Omental fat pad (tissue), 4 donors: ENCODE measurements around the gene CPNE1. TPM values are rescaled to one million over a fixed set of nuclear protein-coding genes. Genes with fewer than 3 reads are reported as not detected.

Experiments
- ATAC-seq: fragments of 150-250 bp; one replicate; pipeline ENCODE4 v1.9.1; 2016; ENCODE audit warnings: mild to moderate bottlenecking, moderate library complexity; ENCODE audit not compliant: low FRiP score
- DNase-seq: peaks from one replicate; pipeline ENCODE4 v3.0.0-alpha.2; 2019; ENCODE audit warnings: low spot score
- CTCF ChIP-seq, 3 donors: fragments of 450-650 bp; IDR thresholded peaks; one replicate each; pipeline ENCODE4 v1.5.1; 2016 to 2017; ENCODE audit warnings: antibody characterized with exemption in 3 of 3, mild to moderate bottlenecking in 3 of 3, moderate library complexity in 2 of 3
- total RNA-seq, 4 donors: library from RNA; depleted of rRNA; stranded (reverse); fragments of >200 nt; gene quantifications; one replicate each; pipeline ENCODE4 v1.1.0, GENCODE V29; 2016

Gene CPNE1
- total RNA-seq, 4 donors from 2014 or later: 50.7 to 113 (median 85.2) TPM

DNA sequence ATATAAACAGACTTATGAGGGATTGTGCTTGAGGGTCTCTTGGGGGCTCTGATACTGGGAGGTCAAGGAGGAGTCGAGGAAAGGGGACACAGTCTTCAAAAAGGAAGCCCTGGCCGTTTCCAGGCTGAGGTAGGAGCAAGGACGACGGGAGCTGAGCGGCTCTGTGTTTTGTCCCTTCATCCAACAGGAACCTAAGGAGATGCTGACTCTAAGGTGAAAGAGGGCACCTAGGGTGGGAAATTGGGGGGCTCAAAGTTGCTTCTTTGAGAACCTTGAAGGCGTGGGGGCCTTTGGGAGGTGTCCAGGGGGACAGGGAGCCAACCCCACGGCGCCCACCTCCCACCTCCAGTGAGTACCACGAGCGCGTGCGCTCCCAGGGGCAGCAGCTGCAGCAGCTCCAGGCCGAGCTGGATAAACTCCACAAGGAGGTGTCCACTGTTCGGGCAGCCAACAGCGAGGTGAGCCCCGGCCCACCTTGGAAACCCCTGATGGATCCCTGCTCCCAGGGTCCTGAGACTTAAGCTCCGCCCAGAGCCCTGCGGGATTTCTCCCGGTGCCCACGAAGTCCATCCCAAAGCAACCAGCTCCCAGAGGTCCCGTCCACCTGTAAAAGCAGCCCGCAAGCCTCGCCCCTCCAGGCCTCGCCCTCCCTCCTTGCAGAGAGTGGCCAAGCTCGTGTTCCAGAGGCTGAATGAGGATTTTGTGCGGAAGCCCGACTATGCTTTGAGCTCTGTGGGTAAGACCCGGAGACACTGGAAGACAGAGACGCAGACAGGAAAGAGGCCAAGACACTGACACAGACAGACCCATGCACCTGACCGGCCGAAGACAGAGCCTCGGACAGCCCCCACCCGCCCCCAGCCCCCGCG, 46.2 kb downstream of the CPNE1 start:
- ATAC-seq (no peak), DNase-seq (no peak)
- no peak for TF ChIP-seq CTCF (IDR thresholded peaks at IDR 0.05)

GRCh38 chr20:35617397-35618262, 47.1 kb downstream of the CPNE1 start:
- no peak for DNase-seq
- no peak for TF ChIP-seq CTCF (IDR thresholded peaks at IDR 0.05)
- peak; percentile 7 for ATAC-seq

GRCh38 chr20:35616465-35617396, 48.0 kb downstream of the CPNE1 start:
- TF ChIP-seq CTCF (IDR thresholded peaks at IDR 0.05): no peak
- ATAC-seq: peak; percentile 62
- DNase-seq: peak; percentile 80

GRCh38 chr20:35615667-35616464, 48.8 kb downstream of the CPNE1 start, which contains the start of gene SPAG4:
Gene SPAG4, plus strand, starts transcription at chr20:35615829. Its CDS starts 175 bp downstream, at chr20:35616004.
- peak; percentile 99 for DNase-seq
- no peak for TF ChIP-seq CTCF (IDR thresholded peaks at IDR 0.05)
- ATAC-seq: peak; percentile 92

DNA sequence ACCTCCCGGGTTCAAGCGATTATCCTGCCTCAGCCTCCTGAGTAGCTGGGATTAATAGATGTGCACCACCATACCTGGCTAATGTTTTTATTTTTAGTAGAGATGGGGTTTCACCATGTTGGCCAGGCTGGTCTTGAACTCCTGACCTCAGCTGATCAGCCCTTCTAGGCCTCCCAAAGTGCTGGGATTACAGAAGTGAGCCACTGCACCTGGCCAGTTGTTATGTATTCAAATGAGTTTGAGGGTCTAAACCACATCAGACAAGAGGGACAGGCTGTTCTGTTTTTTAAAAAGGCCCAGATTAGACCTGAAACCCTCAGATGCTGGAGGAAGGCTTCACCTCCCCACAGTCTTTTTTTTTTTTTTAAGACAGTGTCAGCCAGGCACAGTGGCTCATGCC, 53.2 kb downstream of the CPNE1 start:
- TF ChIP-seq CTCF (IDR thresholded peaks at IDR 0.05): no peak
- DNase-seq: no peak
- ATAC-seq: no peak
